Ovary (tissue), 3 donors: ENCODE measurements around the gene CSF1R.

Experiments used
- CTCF ChIP-seq, 3 donors: fragments of 450-650 bp in 2 of 3; fragments of 200-600 bp in 1 of 3; IDR thresholded peaks; one replicate each; pipeline versions ENCODE4 v1.5.1 to v1.8.0; 2016 to 2022; ENCODE audit warnings: antibody characterized with exemption in 3 of 3, mild to moderate bottlenecking in 1 of 3
- POLR2A ChIP-seq: fragments of 450-650 bp; IDR thresholded peaks from one replicate; pipeline ENCODE4 v1.6.1; 2017; ENCODE audit warnings: antibody characterized with exemption, mild to moderate bottlenecking, moderate library complexity
- donor health status: DM: no; HTN: no; CAD: no.

- TF ChIP-seq CTCF (IDR thresholded peaks at IDR 0.05) = no peak
- no peak for TF ChIP-seq POLR2A
Measured at GRCh38 chr5:150069672-150070627, 16.4 kb downstream of the CSF1R start.
